Liver (tissue), 9 donors: Measurements from ENCODE around the gene THADA. TPM values are rescaled to one million over a fixed set of nuclear protein-coding genes. Genes with fewer than 3 reads are reported as not detected.

Source experiments
- DNase-seq: peaks from one replicate; pipeline ENCODE4 v3.0.0-alpha.2; 2017; ENCODE audit warnings: low spot score
- H3K27ac ChIP-seq, 2 donors: one replicate each; pipeline ENCODE4 v1.7.0; 2013; ENCODE audit warnings: inconsistent platforms in 2 of 2, low read length in 2 of 2, control low read depth in 1 of 2, low read depth in 1 of 2, mild to moderate bottlenecking in 1 of 2
- H3K27me3 ChIP-seq, 4 donors: one replicate each; pipeline versions ENCODE4 v1.6.1 to v1.7.0; 2013; ENCODE audit warnings: low read length in 3 of 4, inconsistent platforms in 1 of 4, mild to moderate bottlenecking in 1 of 4, moderate library complexity in 1 of 4; ENCODE audit not compliant: control insufficient read depth in 4 of 4, insufficient read depth in 4 of 4
- H3K36me3 ChIP-seq, 4 donors: one replicate each; pipeline versions ENCODE4 v1.6.1 to v1.7.0; 2013; ENCODE audit warnings: low read length in 3 of 4, mild to moderate bottlenecking in 3 of 4, low read depth in 1 of 4, moderate library complexity in 1 of 4; ENCODE audit not compliant: control insufficient read depth in 4 of 4, insufficient read depth in 3 of 4
- H3K4me1 ChIP-seq, 4 donors: one replicate each; pipeline versions ENCODE4 v1.6.1 to v1.7.0; 2013; ENCODE audit warnings: low read length in 3 of 4, mild to moderate bottlenecking in 3 of 4, moderate library complexity in 1 of 4; ENCODE audit not compliant: control insufficient read depth in 4 of 4, insufficient read depth in 4 of 4
- H3K4me3 ChIP-seq, 3 donors: one replicate each; pipeline versions ENCODE4 v1.6.1 to v1.7.0; 2013; ENCODE audit warnings: low read length in 3 of 3, control low read depth in 1 of 3, low read depth in 1 of 3, mild to moderate bottlenecking in 1 of 3
- H3K9ac ChIP-seq, 2 donors: one replicate each; pipeline ENCODE4 v1.7.0; 2013; ENCODE audit warnings: low read length in 2 of 2, mild to moderate bottlenecking in 2 of 2, moderate library complexity in 2 of 2, control low read depth in 1 of 2, low read depth in 1 of 2
- H3K9me3 ChIP-seq, 4 donors: one replicate each; pipeline versions ENCODE4 v1.6.1 to v1.7.0; 2013; ENCODE audit warnings: low read length in 3 of 4; ENCODE audit not compliant: control insufficient read depth in 4 of 4
- EGR1 ChIP-seq, 2 donors: IDR thresholded peaks; 2 replicates each; pipeline ENCODE4 v1.6.1; 2016 to 2018; ENCODE audit warnings: antibody characterized with exemption in 2 of 2, low read depth in 2 of 2
- FOXA1 ChIP-seq: IDR thresholded peaks from 2 replicates; pipeline ENCODE4 v1.6.1; 2016; ENCODE audit warnings: antibody characterized with exemption
- FOXA2 ChIP-seq: IDR thresholded peaks from 2 replicates; pipeline ENCODE4 v1.6.1; 2016; ENCODE audit warnings: antibody characterized with exemption
- GABPA ChIP-seq, 2 donors: IDR thresholded peaks in 1 of 2; conservative IDR thresholded peaks in 1 of 2; 2 replicates each; pipeline ENCODE4 v1.6.1; 2016; ENCODE audit warnings: antibody characterized with exemption in 2 of 2, mild to moderate bottlenecking in 1 of 2, moderate library complexity in 1 of 2
- HNF4A ChIP-seq, 2 donors: conservative IDR thresholded peaks; 2 replicates each; pipeline ENCODE4 v1.6.1; 2016; ENCODE audit warnings: antibody characterized with exemption in 2 of 2, mild to moderate bottlenecking in 2 of 2
- HNF4G ChIP-seq: IDR thresholded peaks from 2 replicates; pipeline ENCODE4 v1.6.1; 2016; ENCODE audit warnings: antibody characterized with exemption
- NR2F2 ChIP-seq: IDR thresholded peaks from 2 replicates; pipeline ENCODE4 v1.6.1; 2016; ENCODE audit warnings: antibody characterized with exemption
- RAD21 ChIP-seq, 2 donors: IDR thresholded peaks; 2 replicates each; pipeline ENCODE4 v1.6.1; 2016; ENCODE audit warnings: antibody characterized with exemption in 2 of 2, mild to moderate bottlenecking in 2 of 2
- RXRA ChIP-seq, 2 donors: IDR thresholded peaks; 2 replicates each; pipeline ENCODE4 v1.6.1; 2017 to 2018; ENCODE audit warnings: antibody characterized with exemption in 2 of 2, mild to moderate bottlenecking in 1 of 2
- SP1 ChIP-seq: IDR thresholded peaks from 2 replicates; pipeline ENCODE4 v1.6.1; 2018; ENCODE audit warnings: antibody characterized with exemption, mild to moderate bottlenecking
- TAF1 ChIP-seq: conservative IDR thresholded peaks from 2 replicates; pipeline ENCODE4 v1.6.1; 2016; ENCODE audit warnings: antibody characterized with exemption, mild to moderate bottlenecking
- YY1 ChIP-seq: IDR thresholded peaks from 2 replicates; pipeline ENCODE4 v1.6.1; 2016; ENCODE audit warnings: antibody characterized with exemption, mild to moderate bottlenecking
- WGBS: extraction: QIAGEN DNeasy Blood & Tissue Kit; methylation state at CpG from one replicate; pipeline ENCODE4 v1.1.7; 2013; 5-methylcytosine and 5-hydroxymethylcytosine counted together
- polyA plus RNA-seq, 2 donors: library from polyadenylated mRNA; stranded (reverse) in 1 of 2; unstranded in 1 of 2; fragments of 200-250 nt in 1 of 2; fragments of >200 nt in 1 of 2; fragmentation: Nextera tagmentation in 1 of 2; extraction: Ambion mirVana in 1 of 2; gene quantifications; one replicate each; pipeline versions ENCODE4 v1.2.1 to v1.2.3, GENCODE V29; 2013 to 2015
- total RNA-seq, 2 donors: library from RNA; depleted of rRNA; stranded (reverse); fragments of >200 nt; gene quantifications; one replicate each; pipeline ENCODE4 v1.2.3, GENCODE V29; 2014
- TF ChIP-seq, protein P1 (sequence below): fragments of 150-350 bp; IDR thresholded peaks from 2 replicates; pipeline ENCODE4 v1.5.1; 2017; ENCODE audit warnings: improper control_type of control experiment, low read depth, low read length; ENCODE audit not compliant: missing input control
- TF ChIP-seq, protein P2 (sequence below): IDR thresholded peaks from 2 replicates; pipeline ENCODE4 v1.6.1; 2016; ENCODE audit warnings: antibody characterized with exemption
- TF ChIP-seq, protein P3 (sequence below): IDR thresholded peaks from 2 replicates; pipeline ENCODE4 v1.6.1; 2016; ENCODE audit warnings: antibody characterized with exemption
- TF ChIP-seq, protein P4 (sequence below): IDR thresholded peaks from 2 replicates; pipeline ENCODE4 v1.6.1; 2016; ENCODE audit warnings: antibody characterized with exemption
- donor health status: healthy.
- donor health status: healthy.
- donor health status: healthy.
- donor health status: healthy.
- donor health status: healthy.

THADA gene
- total and polyA plus RNA-seq, 4 donors = 12.0 to 37.2 (median 22.3) TPM

DNA sequence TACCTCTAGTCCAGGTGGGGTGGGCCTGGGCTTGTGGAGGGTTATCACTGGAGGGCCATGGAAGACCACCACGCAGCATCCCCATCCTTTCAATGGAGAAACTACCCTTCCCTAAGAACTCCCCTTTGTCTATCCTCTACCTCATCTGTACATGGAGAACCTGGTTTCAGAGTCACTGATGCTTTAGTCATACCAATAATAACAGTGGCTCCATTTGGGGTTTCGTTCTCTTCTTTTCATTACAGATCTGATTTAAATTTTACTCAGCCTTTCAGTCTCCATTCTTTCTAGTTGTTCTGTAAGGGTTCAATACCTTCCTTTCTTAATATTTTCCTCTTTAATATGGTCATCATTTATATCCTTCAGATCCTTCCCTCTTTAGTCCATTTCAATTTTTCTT is 314.8 kb downstream of the THADA start:
- no peak overlapping the region for H3K27ac ChIP-seq
- no peaks in the 10 kb centered on the region for H3K27me3 ChIP-seq
- H3K9me3 ChIP-seq = peaks cover 0 to 5% (median 1%) of the 10 kb centered on the region in 4 donors
- TF ChIP-seq SP1 = no peak
- no peak for TF ChIP-seq NR2F2
- TF ChIP-seq TAF1 = no peak
- peaks cover 8 to 25% (median 16%) of the 10 kb centered on the region in 4 donors for H3K4me1 ChIP-seq
- no peak overlapping the region for H3K4me3 ChIP-seq
- H3K9ac ChIP-seq = no peak overlapping the region
- DNase-seq = no peak
- WGBS = 76% methylated on average over 2 of the region's 2 CpGs
- H3K36me3 ChIP-seq = peaks cover 0 to 6% (median 3%) of the 10 kb centered on the region in 4 donors

DNA sequence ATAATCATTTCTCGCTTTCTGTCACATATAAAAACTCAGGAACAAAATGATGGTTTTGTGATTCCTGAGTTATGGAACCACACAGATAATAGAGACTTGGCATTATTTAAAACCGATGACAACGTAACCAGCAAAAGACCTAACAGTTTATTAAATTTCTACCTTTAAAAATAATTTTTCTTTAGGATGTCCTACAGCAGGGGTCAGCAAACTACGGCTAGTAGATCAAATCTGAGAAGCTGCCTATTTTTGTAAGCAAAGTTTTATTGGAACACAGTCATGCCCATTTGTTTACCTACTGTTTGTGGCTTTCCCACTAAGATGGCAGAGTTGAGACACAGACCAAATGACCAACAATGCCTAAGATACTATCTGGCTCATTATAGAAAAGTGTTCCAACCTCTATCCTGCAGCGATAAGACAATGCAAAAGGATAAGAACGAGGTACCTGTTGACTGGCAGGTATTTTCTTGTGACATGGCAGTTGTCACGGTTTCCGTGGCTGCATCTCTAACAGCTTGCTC is 316.5 kb downstream of the THADA start:
- TF ChIP-seq HNF4G (no peak), FOXA2 (no peak), GABPA (IDR thresholded peaks at IDR 0.05 in 1 of 2, conservative IDR thresholded peaks at IDR 0.05 in 1 of 2) (no peak), NR2F2 (no peak), RAD21 (IDR thresholded peaks at IDR 0.05) (peak; percentile 32 to 47)
- TF ChIP-seq, protein P1, sequence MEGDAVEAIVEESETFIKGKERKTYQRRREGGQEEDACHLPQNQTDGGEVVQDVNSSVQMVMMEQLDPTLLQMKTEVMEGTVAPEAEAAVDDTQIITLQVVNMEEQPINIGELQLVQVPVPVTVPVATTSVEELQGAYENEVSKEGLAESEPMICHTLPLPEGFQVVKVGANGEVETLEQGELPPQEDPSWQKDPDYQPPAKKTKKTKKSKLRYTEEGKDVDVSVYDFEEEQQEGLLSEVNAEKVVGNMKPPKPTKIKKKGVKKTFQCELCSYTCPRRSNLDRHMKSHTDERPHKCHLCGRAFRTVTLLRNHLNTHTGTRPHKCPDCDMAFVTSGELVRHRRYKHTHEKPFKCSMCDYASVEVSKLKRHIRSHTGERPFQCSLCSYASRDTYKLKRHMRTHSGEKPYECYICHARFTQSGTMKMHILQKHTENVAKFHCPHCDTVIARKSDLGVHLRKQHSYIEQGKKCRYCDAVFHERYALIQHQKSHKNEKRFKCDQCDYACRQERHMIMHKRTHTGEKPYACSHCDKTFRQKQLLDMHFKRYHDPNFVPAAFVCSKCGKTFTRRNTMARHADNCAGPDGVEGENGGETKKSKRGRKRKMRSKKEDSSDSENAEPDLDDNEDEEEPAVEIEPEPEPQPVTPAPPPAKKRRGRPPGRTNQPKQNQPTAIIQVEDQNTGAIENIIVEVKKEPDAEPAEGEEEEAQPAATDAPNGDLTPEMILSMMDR = no peak
- TF ChIP-seq, protein P2, sequence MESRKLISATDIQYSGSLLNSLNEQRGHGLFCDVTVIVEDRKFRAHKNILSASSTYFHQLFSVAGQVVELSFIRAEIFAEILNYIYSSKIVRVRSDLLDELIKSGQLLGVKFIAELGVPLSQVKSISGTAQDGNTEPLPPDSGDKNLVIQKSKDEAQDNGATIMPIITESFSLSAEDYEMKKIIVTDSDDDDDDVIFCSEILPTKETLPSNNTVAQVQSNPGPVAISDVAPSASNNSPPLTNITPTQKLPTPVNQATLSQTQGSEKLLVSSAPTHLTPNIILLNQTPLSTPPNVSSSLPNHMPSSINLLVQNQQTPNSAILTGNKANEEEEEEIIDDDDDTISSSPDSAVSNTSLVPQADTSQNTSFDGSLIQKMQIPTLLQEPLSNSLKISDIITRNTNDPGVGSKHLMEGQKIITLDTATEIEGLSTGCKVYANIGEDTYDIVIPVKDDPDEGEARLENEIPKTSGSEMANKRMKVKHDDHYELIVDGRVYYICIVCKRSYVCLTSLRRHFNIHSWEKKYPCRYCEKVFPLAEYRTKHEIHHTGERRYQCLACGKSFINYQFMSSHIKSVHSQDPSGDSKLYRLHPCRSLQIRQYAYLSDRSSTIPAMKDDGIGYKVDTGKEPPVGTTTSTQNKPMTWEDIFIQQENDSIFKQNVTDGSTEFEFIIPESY = no peak
- Histone ChIP-seq H3K9ac (no peak overlapping the region), H3K9me3 (no peaks in the 10 kb centered on the region), H3K27me3 (no peaks in the 10 kb centered on the region), H3K36me3 (no peaks in the 10 kb centered on the region), H3K27ac (no peak overlapping the region), H3K4me3 (no peak overlapping the region), H3K4me1 (peaks cover 7 to 19% (median 16%) of the 10 kb centered on the region in 4 donors)
- 94% methylated on average over 8 of the region's 8 CpGs for WGBS
- no peak for DNase-seq

DNA sequence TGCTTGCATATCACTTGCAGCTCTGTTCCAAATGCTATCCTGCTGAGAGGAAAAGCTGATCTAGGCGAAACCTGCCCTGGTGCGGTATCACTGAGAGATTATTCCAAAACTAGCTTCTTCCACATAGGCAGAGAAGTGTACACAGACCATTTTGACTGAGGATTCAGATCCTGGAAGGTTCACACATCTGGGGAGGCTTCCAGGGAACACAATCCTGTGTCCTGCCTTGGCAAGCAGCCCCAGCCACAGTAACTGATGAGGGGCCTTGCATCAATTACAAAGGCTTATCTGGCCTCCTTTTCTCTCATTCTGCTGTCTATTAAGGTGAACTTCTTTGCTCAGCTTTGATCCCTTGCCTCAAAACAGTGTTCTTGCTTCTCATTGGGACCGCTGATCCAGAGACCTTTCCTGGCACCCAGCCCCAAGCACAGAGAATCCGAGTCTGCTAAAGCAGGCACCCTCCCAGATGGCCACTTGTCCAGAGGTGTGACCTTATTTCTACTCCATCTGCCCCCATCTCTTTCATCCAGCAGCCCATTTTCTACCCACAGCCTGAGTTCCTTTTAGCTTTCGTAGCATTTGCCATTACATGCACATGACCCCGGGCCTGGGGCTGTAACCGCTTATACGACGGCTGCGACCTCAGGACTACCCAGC is 317.1 kb downstream of the THADA start:
- H3K9ac ChIP-seq = no peak overlapping the region
- no peak for DNase-seq
- H3K9me3 ChIP-seq = no peaks in the 10 kb centered on the region
- peaks cover 0 to 2% (median 0%) of the 10 kb centered on the region in 4 donors for H3K36me3 ChIP-seq
- H3K27me3 ChIP-seq = no peaks in the 10 kb centered on the region
- H3K4me1 ChIP-seq = peaks cover 7 to 19% (median 16%) of the 10 kb centered on the region in 4 donors
- 90% methylated on average over 10 of the region's 10 CpGs for WGBS
- H3K27ac ChIP-seq = no peak overlapping the region
- no peak overlapping the region for H3K4me3 ChIP-seq
- no peak for TF ChIP-seq YY1
- TF ChIP-seq, protein P3, sequence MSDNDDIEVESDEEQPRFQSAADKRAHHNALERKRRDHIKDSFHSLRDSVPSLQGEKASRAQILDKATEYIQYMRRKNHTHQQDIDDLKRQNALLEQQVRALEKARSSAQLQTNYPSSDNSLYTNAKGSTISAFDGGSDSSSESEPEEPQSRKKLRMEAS = no peak
- TF ChIP-seq, protein P4, sequence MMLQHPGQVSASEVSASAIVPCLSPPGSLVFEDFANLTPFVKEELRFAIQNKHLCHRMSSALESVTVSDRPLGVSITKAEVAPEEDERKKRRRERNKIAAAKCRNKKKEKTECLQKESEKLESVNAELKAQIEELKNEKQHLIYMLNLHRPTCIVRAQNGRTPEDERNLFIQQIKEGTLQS = no peak
- TF ChIP-seq HNF4G = no peak
- TF ChIP-seq RXRA (IDR thresholded peaks at IDR 0.05) = no peak
- no peak for TF ChIP-seq FOXA1
- no peak for TF ChIP-seq NR2F2
- no peak for TF ChIP-seq HNF4A (conservative IDR thresholded peaks at IDR 0.05)
- TF ChIP-seq, protein P2 = no peak
- no peak for TF ChIP-seq EGR1 (IDR thresholded peaks at IDR 0.05; ENCODE audit: low read depth in 2 of 2)
- TF ChIP-seq RAD21 (IDR thresholded peaks at IDR 0.05) = no peak
- TF ChIP-seq, protein P1 = no peak
